HG03045 (cell line): ENCODE results near the gene SCART1.
"Not testable (repeated sequence)": the region's sequence is repeated elsewhere in the genome, so short reads cannot be mapped to it uniquely, and the experiment has no call there.

Experiments used
- ATAC-seq: cut with Tn5 transposase; IDR thresholded peaks from one replicate; pipeline ENCODE4 v1.9.1; 2021; ENCODE audit warnings: mild to moderate bottlenecking, moderate library complexity; ENCODE audit not compliant: unreplicated experiment

Gene SCART1

DNA sequence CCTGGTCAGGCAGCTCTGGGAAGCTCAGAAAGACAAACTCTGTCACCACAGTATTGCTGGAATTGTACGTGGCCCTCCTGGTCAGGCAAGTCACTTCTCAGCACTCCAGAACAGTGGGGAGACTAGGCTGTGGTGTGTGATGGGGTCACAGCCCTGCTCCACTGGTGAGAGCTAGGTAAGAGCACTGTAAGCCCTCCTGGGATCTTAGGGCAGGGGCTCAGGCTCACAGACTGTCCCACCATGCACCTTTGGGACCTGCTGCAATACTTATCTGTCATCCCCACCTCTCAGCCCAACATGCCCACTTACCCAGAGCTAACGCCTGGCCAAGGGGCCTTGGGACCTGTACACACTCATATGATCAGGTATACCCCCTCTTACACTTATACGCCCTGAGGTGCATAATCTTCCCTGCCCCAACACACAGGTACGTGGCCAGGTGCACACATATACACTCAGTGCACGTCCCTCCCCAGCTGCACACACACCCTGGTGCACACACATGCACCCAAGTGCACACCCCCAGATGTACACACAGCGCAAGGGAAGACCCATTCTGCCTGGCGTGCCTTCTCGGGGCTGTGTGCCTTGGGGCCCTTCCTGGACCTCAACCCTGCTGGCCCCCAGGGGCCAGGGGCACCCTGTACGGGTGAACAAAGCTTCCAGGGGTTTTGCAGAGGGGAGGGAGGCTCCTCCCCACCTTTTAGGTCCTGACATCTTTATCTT lies 21.7 kb upstream of the SCART1 start:
- ATAC-seq: not testable (repeated sequence)

DNA sequence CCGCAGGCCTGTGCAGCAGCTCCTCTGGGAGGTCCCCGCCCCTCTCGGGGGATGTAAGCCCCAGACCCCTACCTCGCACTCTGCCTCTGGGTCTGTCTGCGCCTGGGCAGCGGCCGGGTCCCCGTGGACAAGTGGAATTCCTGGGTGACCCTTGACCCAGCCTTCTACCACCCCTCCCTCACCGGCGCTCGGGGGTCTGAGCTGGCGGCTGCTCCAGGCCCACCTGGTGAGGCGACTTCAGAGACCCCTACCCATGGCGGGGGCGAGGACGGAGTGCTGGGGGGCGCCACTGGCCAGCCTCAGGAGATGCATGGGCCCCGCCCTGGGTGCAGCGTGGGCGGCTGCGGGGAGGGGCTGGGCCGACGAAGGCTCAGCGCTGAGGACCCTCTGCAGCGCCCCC lies 21.0 kb upstream of the SCART1 start:
- not testable (repeated sequence) for ATAC-seq

DNA sequence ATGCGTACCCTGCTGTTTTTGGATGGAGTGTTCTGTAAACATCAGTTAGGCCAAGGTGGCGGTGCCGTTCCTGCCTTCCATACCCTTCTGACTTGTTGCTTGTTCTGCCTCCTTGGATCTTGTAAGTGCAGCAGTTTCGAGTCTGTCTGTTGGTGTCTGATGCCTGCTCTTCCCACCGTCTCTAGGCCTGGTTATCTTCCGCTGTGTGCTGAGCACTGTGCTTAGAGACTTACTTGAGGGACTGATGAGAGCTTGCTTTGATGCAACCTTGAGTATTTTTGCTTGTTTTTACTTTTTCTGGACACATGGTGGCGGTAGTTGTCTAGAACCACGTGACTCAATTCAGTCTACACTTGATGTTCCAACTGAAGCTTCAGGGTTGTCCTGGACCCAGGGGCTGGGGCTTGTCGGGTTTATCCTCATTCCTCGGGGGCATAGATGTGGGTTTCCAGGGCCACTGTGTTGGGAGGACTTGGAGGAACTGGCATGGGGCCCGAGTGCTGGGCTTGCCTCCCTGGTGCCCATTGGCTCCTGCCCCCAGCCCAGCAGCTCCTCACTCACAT lies 15.0 kb upstream of the SCART1 start:
- ATAC-seq: no peak

DNA sequence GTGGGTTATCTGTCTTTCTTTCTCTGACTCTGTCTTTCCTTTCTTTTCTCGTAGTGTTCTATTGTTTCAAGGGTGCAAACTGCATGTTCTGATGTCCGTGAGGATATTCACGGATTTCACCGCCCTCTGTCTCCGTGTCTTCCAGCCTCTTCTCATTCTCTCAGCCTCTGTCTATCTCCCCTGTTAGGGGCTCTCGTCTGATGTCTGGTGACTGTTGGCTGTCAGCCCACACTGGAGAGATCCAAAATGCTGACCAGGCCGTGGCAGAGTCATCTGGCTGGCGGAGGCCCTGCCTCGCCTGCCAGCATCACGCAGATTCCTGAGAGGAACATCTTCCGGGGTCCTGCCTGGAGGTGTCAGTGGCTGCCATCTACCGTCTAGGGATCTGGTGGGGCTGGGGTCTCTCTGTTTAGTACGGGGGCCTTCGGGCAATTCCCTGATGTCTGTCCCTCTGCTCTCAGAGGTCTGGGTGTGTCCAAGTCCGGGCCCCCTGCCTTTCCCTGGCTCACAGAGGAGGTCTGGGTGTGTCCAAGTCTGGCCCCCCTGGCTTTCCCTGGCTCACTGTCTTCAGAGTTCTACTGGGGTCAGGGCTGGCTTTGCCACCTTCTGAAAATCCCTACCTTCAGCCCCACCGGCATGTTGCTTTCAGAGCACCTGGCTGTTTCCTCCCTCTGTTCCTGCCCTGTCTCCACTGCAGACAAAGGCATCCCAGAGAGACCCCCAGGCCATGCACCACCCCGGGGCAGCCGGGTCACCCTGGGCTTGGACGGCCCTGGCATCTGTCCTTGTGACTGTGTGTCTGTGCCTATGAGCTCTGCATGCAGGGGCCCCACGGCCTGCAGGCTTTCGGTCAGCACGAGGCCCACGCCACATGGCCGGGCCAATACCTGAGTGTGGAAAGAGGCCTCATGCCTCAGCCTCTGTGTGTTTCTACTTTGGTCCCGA lies 14.0 kb upstream of the SCART1 start:
- ATAC-seq: no peak

DNA sequence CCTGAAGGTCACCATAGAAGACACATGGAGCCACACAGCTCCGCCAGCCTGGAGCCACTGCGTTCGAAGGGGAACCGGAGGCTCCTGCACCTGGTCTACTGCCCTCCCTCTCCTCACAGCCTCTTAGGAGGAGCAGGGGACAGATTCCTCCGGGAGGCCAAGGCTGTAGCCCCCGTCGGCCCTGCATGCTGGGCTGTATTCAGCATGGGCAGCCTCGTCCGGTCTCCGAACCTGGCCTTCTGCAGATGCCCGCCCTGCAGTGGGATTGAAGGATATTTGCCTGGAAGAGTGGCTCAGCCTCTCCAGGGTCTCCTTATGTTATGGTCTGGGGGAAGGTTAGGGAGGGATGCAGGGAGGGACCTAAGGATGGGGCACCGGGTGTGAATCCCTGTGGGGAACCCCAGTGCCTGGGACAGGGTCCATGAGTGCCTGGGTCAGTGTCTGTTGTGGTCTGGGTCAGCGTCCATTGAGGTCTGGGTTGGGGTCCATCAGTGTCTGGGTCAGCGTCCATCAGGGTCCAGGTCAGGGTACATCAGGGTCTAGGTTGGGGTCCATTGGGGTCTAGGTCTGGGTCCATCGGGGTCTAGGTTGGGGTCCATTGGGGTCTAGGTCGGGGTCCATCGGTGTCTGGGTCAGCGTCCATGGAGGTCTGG lies 13.0 kb upstream of the SCART1 start:
- ATAC-seq: no peak

DNA sequence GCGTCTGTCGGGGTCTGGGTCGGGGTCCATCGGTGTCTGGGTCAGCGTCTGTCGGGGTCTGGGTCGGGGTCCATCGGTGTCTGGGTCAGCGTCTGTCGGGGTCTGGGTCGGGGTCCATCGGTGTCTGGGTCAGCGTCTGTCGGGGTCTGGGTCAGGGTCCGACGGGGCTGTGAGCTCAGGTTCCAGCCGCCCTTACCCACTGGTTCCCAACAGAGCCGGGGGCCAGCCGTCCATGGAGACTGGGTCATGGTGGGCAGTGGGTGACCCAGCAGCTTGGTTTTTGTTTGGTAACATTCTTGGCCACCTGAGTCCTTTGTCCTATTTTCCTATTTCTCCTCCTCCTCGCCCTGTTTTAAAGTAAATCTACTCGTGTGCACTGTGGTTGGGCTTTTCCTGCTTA lies 12.4 kb upstream of the SCART1 start:
- not testable (repeated sequence) for ATAC-seq

DNA sequence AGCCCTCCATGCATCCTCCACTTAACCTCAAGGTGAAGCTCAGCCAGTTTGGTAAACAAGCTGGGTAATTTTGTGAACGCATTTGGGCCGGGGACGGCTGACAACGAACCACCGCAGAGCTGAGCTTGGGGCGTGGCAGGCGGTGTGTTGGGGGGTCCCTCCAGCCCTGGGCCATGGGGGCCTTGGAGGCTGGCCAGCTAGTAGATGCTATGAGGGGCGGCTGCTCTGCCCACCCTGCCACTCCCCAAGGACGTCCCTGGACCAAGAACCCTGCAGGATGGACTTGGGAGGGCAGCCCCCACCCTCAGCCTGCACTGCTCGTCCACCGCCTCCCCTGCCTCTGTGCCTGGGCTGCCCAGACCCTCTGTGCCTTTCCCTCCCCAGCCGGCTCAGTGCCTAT lies 12.0 kb upstream of the SCART1 start:
- no peak for ATAC-seq

DNA sequence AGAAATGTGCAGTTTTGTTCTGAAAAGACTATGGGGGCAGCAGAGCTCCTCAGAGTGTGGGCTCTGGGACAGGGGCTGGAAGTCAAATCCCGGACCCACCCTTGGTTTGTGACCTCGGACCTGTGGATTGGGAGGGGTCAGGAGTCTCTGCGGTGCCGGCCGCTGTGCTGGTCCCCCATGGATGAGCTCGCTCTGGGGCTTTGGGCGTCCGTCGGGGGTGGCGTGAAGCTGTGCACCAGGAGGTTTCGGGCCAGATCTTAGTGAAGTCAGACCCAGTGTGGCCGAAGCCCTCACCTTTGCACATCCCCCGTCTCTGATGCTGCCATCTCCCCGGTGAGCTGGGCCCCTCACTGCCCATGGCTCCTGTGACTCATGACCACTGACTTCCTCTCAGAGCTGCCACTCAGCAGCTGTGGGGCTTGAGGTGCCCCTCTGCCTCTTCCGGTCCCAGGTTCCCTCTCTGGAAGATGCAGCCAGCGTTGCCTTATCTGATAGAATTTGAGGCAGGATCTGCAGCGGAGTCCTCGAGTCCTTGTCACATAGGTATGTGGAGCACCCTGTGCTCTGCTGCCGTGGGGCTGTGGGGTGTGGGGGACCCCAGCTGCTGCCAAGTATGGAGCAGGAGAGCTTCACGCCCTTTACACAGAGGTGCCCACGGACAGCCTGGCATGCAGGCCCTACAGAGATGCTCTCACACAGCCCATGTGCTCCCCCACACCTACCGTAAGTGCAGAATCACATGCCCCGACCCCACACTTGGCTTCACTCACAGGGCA lies 11.4 kb upstream of the SCART1 start:
- ATAC-seq: no peak

DNA sequence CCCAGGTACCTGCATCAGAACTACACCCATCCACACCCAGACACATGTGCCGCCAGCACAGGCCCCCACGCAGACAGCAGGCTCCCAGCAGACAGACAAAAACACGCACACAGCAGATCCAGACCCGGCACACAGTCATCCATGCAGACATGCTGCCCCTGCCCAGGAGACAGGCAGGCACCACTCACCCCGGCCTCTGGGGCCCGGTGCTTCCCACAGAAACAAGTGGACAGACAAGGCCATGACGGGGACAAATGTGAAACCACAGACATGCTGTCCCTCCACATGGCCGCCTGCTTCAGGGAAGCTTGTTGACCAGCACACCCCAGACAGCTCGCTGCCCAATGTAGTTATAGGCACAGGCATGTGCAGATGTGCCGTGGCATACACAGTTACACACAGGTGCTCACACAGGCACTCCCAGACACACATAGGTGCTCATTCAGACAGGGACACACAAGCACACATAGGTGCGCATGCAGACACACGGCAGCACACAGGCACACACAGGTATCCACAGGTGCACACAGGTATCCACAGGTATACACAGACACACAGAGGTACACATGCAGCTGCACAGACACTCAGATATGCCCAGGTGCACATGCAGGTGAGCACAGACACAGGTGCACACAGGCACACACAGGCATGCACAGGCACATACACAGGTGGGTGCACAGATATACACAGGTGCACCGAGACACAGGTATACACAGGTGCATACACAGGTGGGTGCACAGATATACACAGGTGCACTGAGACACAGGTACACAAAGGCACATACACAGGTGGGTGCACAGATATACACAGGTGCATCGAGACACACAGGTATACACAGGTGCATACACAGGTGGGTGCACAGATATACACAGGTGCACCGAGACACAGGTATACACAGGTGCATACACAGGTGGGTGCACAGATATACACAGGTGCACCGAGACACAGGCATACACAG lies 10.5 kb upstream of the SCART1 start:
- ATAC-seq: no peak

DNA sequence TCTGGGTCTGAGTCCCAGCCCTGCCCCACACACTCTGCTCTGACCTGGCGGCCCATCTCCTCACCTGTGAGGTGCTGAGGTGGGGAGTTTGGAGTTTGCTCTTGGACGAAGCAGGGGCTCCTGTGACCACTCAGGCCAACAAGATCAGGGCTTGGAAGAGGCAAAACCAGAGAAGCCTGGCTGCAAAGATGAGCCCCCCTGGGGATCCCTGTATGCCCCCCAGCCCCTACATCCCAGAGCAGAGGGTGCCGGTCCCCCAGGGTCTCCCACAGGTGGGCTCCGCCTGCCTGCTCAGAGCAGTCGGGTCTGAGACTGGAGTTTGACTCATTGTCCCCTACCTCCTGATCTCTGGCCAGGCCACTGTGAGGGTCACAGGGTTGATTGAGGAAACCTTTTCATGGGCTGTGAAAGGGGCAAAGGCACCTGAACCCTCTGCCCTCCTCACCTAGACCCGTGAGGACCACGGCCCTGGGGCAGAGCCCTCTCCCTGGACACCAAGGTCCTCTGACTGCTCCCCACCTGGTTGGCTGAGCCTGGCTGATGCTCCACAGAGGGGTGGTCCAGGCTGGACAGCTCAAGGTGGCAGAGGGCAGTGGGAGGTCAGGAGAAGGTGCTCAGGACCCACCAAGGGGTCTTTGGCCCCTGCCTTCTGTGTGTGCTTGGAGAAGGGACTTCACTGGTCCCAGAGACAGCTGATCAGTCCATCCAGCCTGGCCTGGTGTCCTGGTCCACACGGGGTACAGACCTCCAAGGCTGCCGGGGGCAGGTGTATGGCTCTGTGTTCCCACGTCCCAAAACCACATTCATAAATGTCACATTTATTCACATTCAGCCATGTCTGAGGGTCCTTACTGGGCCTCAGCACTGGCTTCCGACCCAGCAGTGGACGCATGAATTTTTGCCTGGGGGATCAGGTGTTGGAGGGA lies 9.1 kb upstream of the SCART1 start:
- no peak for ATAC-seq

DNA sequence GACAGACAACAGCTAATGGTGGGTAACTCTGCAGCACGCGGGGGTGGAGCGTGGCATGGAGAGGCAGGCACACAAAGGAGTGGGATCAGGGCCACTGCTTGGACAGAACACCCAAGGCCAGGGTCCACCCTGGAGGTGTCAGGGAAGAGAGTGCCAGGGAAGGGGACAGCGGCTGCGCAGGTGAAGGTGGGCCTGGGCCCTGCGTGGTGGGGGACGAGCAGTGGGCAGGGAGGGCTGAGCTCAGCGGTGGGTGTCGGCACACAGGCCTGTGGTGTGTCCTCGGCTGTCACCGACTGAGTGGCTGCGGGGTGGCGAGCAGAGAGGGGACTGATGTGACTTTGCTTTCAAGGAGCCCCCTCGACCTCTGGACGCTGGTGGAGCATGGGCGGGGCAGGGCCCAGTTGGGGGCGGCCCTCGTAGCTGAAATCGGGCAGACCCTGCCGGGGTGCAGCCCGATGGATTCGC lies 8.4 kb upstream of the SCART1 start:
- ATAC-seq: no peak

DNA sequence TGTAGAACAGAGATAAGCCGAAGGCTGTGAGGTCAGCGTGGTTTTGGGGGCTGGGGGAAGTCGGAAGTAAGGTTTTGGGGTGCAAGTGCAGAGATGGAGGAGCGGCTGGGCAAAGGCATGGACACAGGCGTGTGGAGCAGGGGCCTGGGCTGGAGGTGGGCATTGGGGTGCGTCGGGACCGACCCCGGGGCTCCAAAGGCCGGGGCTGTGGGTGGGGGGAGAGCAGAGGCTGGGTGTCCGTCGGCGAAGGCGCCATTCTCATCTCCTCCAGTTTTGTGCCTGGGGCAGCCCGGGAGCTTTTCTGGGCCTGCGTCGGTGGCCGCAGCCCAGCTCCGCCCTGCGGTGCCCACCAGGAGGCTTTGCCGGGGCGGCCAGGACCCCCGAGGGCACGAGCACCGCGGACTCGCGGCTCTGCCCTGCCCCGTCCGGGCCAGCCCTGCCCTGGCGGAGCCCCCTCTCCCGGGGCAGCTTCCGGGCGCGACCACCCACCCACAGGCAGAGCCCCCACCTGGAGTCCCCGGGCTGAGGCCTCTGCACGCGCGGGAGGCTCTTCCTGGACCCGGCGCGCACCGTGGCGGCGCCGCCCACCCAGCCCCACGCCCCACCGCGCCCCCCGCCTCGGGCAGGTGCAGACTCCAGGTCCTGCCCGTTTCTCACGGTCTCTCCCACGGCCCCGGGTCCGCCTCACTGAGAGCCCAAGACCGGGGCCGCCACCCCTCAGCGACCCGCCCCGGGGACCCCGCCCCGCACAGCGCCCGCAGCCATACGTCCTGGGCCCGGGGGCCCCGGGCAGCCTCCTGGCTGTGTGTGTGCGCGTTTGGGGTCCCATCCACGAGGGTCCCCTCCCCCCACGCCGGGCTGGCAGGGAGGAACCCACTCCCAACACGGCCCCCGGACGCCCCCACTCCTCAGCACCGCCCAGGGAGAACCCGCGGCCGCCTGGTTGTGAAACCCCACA lies 7.7 kb upstream of the SCART1 start:
- ATAC-seq: no peak

DNA sequence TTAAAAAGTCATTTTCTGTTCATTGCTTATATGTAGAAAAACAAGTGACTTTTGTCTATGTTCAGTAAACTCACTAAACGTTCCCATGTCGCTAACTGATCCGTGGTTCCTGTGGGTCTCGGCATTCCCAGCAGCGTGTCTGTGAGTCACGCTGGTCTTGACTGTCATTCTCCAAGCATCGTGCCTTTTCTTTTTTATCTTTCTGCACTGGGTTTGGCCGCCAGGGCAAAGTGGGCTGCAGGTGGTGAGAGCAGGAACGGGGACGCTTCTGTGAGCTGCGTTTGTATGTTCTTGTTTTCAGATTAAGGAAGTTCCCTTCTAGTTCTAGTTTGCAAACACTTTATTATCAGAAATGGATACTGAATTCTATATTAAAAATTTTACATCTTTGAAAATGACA lies 6.8 kb upstream of the SCART1 start:
- no peak for ATAC-seq

DNA sequence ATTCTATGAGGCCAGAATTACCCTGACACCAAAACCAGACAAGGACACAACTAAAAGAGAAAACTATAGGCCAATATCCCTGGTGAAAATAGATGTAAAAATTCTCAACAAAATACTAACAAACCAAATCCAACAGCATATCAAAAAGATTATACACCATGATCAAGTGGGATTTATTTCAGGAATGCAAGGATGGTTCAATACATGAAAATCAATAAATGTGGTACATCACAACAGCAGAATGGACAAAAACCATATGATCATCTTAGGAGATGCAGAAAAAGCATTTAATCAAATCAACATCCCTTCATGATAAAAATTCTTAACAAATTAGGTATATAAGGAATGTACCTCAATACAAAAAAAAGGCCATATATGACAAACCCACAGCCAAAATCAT lies 5.6 kb upstream of the SCART1 start:
- no peak for ATAC-seq

DNA sequence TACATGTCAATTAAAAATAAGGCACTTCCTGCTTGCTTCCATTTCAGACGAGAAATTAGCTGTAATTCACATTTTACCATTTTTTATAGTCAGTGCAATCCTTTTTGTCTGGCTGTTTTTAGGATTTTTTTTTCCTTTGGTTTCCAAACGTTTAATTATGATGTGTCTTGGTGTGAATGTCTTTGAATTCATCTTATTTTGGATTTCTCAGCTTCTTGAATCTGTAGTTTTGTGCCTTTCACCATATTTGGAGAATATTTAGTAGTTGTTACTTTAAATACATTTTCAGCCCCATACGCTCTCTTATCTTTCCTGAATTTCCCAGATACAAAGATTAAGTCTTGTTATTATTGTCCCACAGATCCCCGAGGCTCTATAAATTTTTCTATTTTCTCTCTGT lies 2.4 kb upstream of the SCART1 start:
- ATAC-seq: no peak

DNA sequence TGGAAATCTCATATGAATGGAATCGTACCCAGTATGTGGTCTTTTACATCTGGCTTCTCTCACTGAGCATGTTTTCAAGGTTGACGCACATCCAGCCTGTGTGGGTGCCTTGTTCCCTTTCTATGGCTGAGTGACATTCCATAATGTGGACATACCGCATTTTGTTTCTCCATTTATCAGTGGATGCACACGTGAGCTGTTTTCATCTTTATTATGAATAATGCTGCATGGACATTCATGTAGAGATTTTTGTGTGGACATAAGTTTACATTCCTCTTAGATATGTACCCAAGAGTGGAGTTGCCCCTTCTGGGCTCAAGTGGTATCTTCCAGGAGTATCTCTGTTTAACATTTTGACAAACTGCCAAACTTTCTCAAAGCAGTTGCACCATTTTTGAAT lies 1.3 kb upstream of the SCART1 start:
- ATAC-seq: no peak

DNA sequence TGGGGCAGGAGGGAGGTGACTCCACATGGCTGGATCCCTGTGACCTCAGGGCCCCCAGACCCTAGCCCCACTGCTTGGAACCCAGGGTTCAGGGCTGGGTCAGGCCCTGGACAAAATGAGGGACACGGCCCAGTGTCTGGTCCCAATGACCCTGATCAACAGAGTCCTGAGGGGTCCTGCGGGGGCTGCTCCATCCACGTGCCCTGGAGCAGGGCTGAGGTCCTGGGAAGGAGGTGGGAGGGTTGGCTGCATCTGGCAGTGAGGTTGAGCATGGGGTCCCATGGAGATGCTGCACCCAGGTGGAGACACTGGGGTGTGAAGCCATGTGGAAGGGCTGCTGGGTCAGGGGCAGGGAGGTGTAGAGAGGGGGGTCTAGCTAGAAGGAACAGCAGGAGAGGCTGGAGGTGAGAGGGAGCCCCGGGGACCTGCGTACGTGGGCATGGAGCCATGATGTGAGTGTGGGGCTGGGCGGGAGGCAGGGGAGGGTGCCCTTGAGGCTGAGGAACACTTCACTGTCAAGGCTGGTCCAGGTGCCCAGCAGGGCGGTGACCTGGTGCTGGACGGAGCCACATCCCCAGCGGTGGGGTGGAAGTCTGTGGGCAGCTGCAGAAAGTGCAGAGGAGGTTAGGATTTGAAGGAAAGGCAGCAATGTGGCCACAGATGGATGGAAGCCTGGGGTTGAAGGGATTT lies 604 bp downstream of the SCART1 start:
- no peak for ATAC-seq
